ENCODE data around the gene HBB. TPM values are rescaled to one million over a fixed set of nuclear protein-coding genes. Genes with fewer than 3 reads are reported as not detected.

HBB gene
- polyA plus RNA-seq, 6 donors from 2014 or later: 325 to 1,251 (median 765) TPM

GRCh38 chr11:5229796-5230195 lies 2.9 kb upstream of the HBB start:
- Mint-ChIP-seq H3K4me1 (peaks cover 5 to 8% (median 7%) of the 10 kb centered on the region in 3 donors), H3K9me3 (no peaks in the 10 kb centered on the region), H3K36me3 (no peaks in the 10 kb centered on the region), H3K27ac (no peak overlapping the region), H3K4me3 (no peak overlapping the region), H3K27me3 (peaks cover 0 to 6% (median 0%) of the 10 kb centered on the region in 3 donors)
- DNase-seq: no peak
- ATAC-seq (ENCODE audit: low read depth in 2 of 2): no peak

GRCh38 chr11:5229356-5229755 lies 2.5 kb upstream of the HBB start:
- Mint-ChIP-seq H3K27me3 (peaks cover 0 to 8% (median 0%) of the 10 kb centered on the region in 3 donors), H3K4me1 (peaks cover 2 to 4% (median 4%) of the 10 kb centered on the region in 3 donors), H3K9me3 (no peaks in the 10 kb centered on the region), H3K4me3 (no peak overlapping the region), H3K36me3 (no peaks in the 10 kb centered on the region), H3K27ac (no peak overlapping the region)
- DNase-seq (no peak), ATAC-seq (ENCODE audit: low read depth in 2 of 2) (no peak)

- H3K4me3 Mint-ChIP-seq: no peak overlapping the region
- peaks cover 0 to 8% (median 0%) of the 10 kb centered on the region in 3 donors for H3K27me3 Mint-ChIP-seq
- ATAC-seq (ENCODE audit: low read depth in 2 of 2) (no peak), DNase-seq (no peak)
- H3K9me3 Mint-ChIP-seq: no peaks in the 10 kb centered on the region
- H3K27ac Mint-ChIP-seq: no peak overlapping the region
- H3K36me3 Mint-ChIP-seq: no peaks in the 10 kb centered on the region
- H3K4me1 Mint-ChIP-seq: no peaks in the 10 kb centered on the region
Measured at GRCh38 chr11:5228124-5228523, 1.3 kb upstream of the HBB start.

GRCh38 chr11:5227681-5228080 lies 810 bp upstream of the HBB start:
- DNase-seq (no peak), ATAC-seq (ENCODE audit: low read depth in 2 of 2) (no peak)
- H3K4me3 Mint-ChIP-seq: no peak overlapping the region
- H3K9me3 Mint-ChIP-seq: no peaks in the 10 kb centered on the region
- H3K27ac Mint-ChIP-seq: no peak overlapping the region
- peaks cover 0 to 8% (median 0%) of the 10 kb centered on the region in 3 donors for H3K27me3 Mint-ChIP-seq
- no peaks in the 10 kb centered on the region for H3K36me3 Mint-ChIP-seq
- no peaks in the 10 kb centered on the region for H3K4me1 Mint-ChIP-seq

- no peak overlapping the region for H3K4me3 Mint-ChIP-seq
- ATAC-seq (ENCODE audit: low read depth in 2 of 2): no peak
- H3K27me3 Mint-ChIP-seq: peaks cover 0 to 11% (median 0%) of the 10 kb centered on the region in 3 donors
- H3K36me3 Mint-ChIP-seq: no peaks in the 10 kb centered on the region
- DNase-seq: no peak
- H3K9me3 Mint-ChIP-seq: peaks cover 0 to 9% (median 0%) of the 10 kb centered on the region in 7 donors
- H3K4me1 Mint-ChIP-seq: no peaks in the 10 kb centered on the region
- no peak overlapping the region for H3K27ac Mint-ChIP-seq
Measured at GRCh38 chr11:5225480-5225871, 1.4 kb downstream of the HBB start.

- Mint-ChIP-seq H3K4me3 (no peak overlapping the region), H3K4me1 (no peaks in the 10 kb centered on the region), H3K27me3 (peaks cover 0 to 13% (median 0%) of the 10 kb centered on the region in 3 donors), H3K9me3 (peaks cover 0 to 10% (median 0%) of the 10 kb centered on the region in 7 donors), H3K27ac (no peak overlapping the region), H3K36me3 (no peaks in the 10 kb centered on the region)
- ATAC-seq (ENCODE audit: low read depth in 2 of 2) (no peak), DNase-seq (no peak)
Measured at GRCh38 chr11:5224538-5225479, 2.1 kb downstream of the HBB start.

- H3K27ac Mint-ChIP-seq: no peak overlapping the region
Measured at GRCh38 chr11:5223686-5224085, 3.2 kb downstream of the HBB start.

GRCh38 chr11:5223146-5223545 lies 3.7 kb downstream of the HBB start:
- Mint-ChIP-seq H3K36me3 (no peaks in the 10 kb centered on the region), H3K27me3 (peaks cover 0 to 9% (median 6%) of the 10 kb centered on the region in 3 donors), H3K4me1 (no peaks in the 10 kb centered on the region), H3K9me3 (peaks cover 0 to 16% (median 0%) of the 10 kb centered on the region in 7 donors), H3K27ac (no peak overlapping the region), H3K4me3 (no peak overlapping the region)
- DNase-seq (no peak), ATAC-seq (ENCODE audit: low read depth in 2 of 2) (no peak)

More at GRCh38 chr11:5223686-5224085, 3.2 kb downstream of the HBB start:
- ATAC-seq (ENCODE audit: low read depth in 2 of 2) (no peak), DNase-seq (no peak)
- Mint-ChIP-seq H3K4me1 (no peaks in the 10 kb centered on the region), H3K9me3 (peaks cover 0 to 16% (median 0%) of the 10 kb centered on the region in 7 donors), H3K4me3 (no peak overlapping the region), H3K36me3 (no peaks in the 10 kb centered on the region), H3K27me3 (peaks cover 0 to 9% (median 5%) of the 10 kb centered on the region in 3 donors)

GRCh38 chr11:5210376-5210885 lies 16.4 kb downstream of the HBB start:
- Mint-ChIP-seq H3K4me3 (no peak overlapping the region), H3K9me3 (peaks cover 0 to 4% (median 0%) of the 10 kb centered on the region in 7 donors), H3K4me1 (no peaks in the 10 kb centered on the region), H3K27ac (no peak overlapping the region), H3K36me3 (no peaks in the 10 kb centered on the region), H3K27me3 (peaks cover 0 to 4% (median 0%) of the 10 kb centered on the region in 3 donors)
- DNase-seq (no peak), ATAC-seq (ENCODE audit: low read depth in 2 of 2) (no peak)

- no peak for DNase-seq
- ATAC-seq (ENCODE audit: low read depth in 2 of 2): no peak
- peaks cover 0 to 15% (median 4%) of the 10 kb centered on the region in 3 donors for H3K27me3 Mint-ChIP-seq
- no peak overlapping the region for H3K4me3 Mint-ChIP-seq
- H3K36me3 Mint-ChIP-seq: no peaks in the 10 kb centered on the region
- H3K4me1 Mint-ChIP-seq: no peaks in the 10 kb centered on the region
- H3K9me3 Mint-ChIP-seq: no peaks in the 10 kb centered on the region
- H3K27ac Mint-ChIP-seq: no peak overlapping the region
Measured at GRCh38 chr11:5204787-5205186, 22.1 kb downstream of the HBB start.

GRCh38 chr11:5203366-5203765 lies 23.5 kb downstream of the HBB start:
- ATAC-seq (ENCODE audit: low read depth in 2 of 2): no peak
- no peak overlapping the region for H3K27ac Mint-ChIP-seq
- no peaks in the 10 kb centered on the region for H3K9me3 Mint-ChIP-seq
- H3K4me1 Mint-ChIP-seq: no peaks in the 10 kb centered on the region
- H3K27me3 Mint-ChIP-seq: peaks cover 0 to 15% (median 4%) of the 10 kb centered on the region in 3 donors
- H3K4me3 Mint-ChIP-seq: no peak overlapping the region
- no peaks in the 10 kb centered on the region for H3K36me3 Mint-ChIP-seq
- DNase-seq: no peak

GRCh38 chr11:5200582-5200981 lies 26.3 kb downstream of the HBB start, which contains the start of gene OR51V1:
TSS of gene OR51V1 (minus strand) at chr11:5200682. CDS start at chr11:5200682, 0 bp downstream.
- Mint-ChIP-seq H3K9me3 (no peaks in the 10 kb centered on the region), H3K27me3 (peaks cover 0 to 15% (median 4%) of the 10 kb centered on the region in 3 donors), H3K27ac (no peak within 1 kb of the TSS), H3K4me3 (no peak within 1 kb of the TSS), H3K4me1 (no peaks in the 10 kb centered on the region), H3K36me3 (no peaks in the 10 kb centered on the region)
- ATAC-seq (ENCODE audit: low read depth in 2 of 2) (no peak), DNase-seq (no peak)

- Mint-ChIP-seq H3K9me3 (peaks cover 0 to 3% (median 0%) of the 10 kb centered on the region in 7 donors), H3K36me3 (no peaks in the 10 kb centered on the region), H3K27me3 (peaks cover 0 to 14% (median 4%) of the 10 kb centered on the region in 3 donors), H3K27ac (no peak overlapping the region), H3K4me3 (no peak overlapping the region), H3K4me1 (no peaks in the 10 kb centered on the region)
- ATAC-seq (ENCODE audit: low read depth in 2 of 2) (no peak), DNase-seq (no peak)
Measured at GRCh38 chr11:5198285-5198684, 28.6 kb downstream of the HBB start.

GRCh38 chr11:5197536-5197935 lies 29.3 kb downstream of the HBB start:
- ATAC-seq (ENCODE audit: low read depth in 2 of 2): no peak
- no peak overlapping the region for H3K27ac Mint-ChIP-seq
- peaks cover 0 to 5% (median 3%) of the 10 kb centered on the region in 7 donors for H3K9me3 Mint-ChIP-seq
- peaks cover 0 to 6% (median 0%) of the 10 kb centered on the region in 3 donors for H3K27me3 Mint-ChIP-seq
- H3K36me3 Mint-ChIP-seq: no peaks in the 10 kb centered on the region
- no peak for DNase-seq
- no peak overlapping the region for H3K4me3 Mint-ChIP-seq
- H3K4me1 Mint-ChIP-seq: no peaks in the 10 kb centered on the region

Measured in naive B cell (primary cell).